GM10266 (cell line): ENCODE results near the gene PTPRN2.

ENCODE experiments used
- DNase-seq: peaks from one replicate; pipeline ENCODE4 v3.0.0; 2012; ENCODE audit errors: extremely low spot score
- TF ChIP-seq, protein P1 (sequence below): IDR thresholded peaks from 2 replicates; pipeline ENCODE4 v1.5.1; 2012; ENCODE audit warnings: mild to moderate bottlenecking, low read depth; ENCODE audit not compliant: control insufficient read depth, insufficient read depth; ENCODE audit errors: missing control alignments

Gene PTPRN2

GRCh38 chr7:157951300-157952049 is 636.1 kb downstream of the PTPRN2 start:
- TF ChIP-seq, protein P1, sequence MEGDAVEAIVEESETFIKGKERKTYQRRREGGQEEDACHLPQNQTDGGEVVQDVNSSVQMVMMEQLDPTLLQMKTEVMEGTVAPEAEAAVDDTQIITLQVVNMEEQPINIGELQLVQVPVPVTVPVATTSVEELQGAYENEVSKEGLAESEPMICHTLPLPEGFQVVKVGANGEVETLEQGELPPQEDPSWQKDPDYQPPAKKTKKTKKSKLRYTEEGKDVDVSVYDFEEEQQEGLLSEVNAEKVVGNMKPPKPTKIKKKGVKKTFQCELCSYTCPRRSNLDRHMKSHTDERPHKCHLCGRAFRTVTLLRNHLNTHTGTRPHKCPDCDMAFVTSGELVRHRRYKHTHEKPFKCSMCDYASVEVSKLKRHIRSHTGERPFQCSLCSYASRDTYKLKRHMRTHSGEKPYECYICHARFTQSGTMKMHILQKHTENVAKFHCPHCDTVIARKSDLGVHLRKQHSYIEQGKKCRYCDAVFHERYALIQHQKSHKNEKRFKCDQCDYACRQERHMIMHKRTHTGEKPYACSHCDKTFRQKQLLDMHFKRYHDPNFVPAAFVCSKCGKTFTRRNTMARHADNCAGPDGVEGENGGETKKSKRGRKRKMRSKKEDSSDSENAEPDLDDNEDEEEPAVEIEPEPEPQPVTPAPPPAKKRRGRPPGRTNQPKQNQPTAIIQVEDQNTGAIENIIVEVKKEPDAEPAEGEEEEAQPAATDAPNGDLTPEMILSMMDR, result no peak
- DNase-seq, result no peak

- DNase-seq, result no peak
- TF ChIP-seq, protein P1, result no peak
Measured at GRCh38 chr7:157949711-157950110, 637.9 kb downstream of the PTPRN2 start.

- DNase-seq, result no peak
- TF ChIP-seq, protein P1, result no peak
Measured at GRCh38 chr7:157947504-157947903, 640.1 kb downstream of the PTPRN2 start.

DNA sequence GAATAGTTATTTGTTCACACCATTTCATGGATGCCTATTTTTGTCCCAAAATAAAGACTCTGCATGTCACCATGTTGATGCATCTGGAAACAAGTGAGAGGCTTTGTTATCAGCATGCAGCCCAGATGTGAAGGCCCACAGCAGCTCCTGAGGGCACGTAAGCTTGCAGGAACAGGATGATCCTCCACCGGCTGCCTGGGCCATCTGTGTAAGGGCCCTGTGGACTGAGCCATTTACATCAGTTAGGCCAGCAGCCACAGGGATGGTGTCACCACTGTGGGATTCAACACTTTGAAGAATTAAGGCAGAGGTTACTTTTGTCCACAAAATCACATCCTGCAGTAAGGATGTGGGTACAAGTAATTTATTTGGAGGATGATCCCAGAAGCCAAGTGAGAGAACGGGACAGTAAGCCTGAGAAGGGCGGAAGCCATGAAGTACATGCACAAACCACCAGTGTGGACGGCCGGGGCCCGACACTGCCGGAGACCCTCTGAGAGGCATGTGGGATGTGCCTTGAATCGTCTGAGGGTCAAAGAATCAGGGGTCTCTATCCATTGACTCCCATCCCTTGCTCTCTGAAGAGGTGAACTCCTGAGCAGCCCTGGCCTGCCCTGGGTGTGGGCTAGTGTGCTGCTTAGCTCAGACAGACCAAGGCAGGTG is 641.1 kb downstream of the PTPRN2 start:
- no peak for DNase-seq
- TF ChIP-seq, protein P1, result no peak

GRCh38 chr7:157945401-157945800 is 642.2 kb downstream of the PTPRN2 start:
- TF ChIP-seq, protein P1, result no peak
- no peak for DNase-seq

GRCh38 chr7:157944734-157945291 is 642.8 kb downstream of the PTPRN2 start:
- TF ChIP-seq, protein P1, result no peak
- no peak for DNase-seq

- no peak for DNase-seq
- TF ChIP-seq, protein P1, result no peak
Measured at GRCh38 chr7:157944051-157944450, 643.6 kb downstream of the PTPRN2 start.
